ENCODE results near the gene ALDH8A1.
"Not testable (repeated sequence)": the region's sequence is repeated elsewhere in the genome, so short reads cannot be mapped to it uniquely, and the experiment has no call there.

ALDH8A1 gene

GRCh38 chr6:134908906-134909516 is 40.9 kb downstream of the ALDH8A1 start:
- Histone ChIP-seq H3K27ac (ENCODE audit: low read depth, low read length) (no peak overlapping the region), H3K27me3 (ENCODE audit: control insufficient read depth in 1 of 2, insufficient read depth in 2 of 2, low read length in 2 of 2) (no peaks in the 10 kb centered on the region), H3K9me3 (ENCODE audit: low read length) (no peaks in the 10 kb centered on the region), H3K9ac (ENCODE audit: low read length) (no peak overlapping the region), H3K4me3 (ENCODE audit: low read depth in 1 of 2, low read length in 2 of 2) (no peak overlapping the region), H3K4me1 (ENCODE audit: insufficient read depth, low read length) (peaks cover 12% of the 10 kb centered on the region), H3K36me3 (ENCODE audit: insufficient read depth, low read length) (no peaks in the 10 kb centered on the region)

- not testable (repeated sequence) for H3K4me3 ChIP-seq (ENCODE audit: low read depth in 1 of 2, low read length in 2 of 2); H3K27ac ChIP-seq (ENCODE audit: low read depth, low read length); H3K36me3 ChIP-seq (ENCODE audit: insufficient read depth, low read length); H3K9ac ChIP-seq (ENCODE audit: low read length); H3K9me3 ChIP-seq (ENCODE audit: low read length); H3K4me1 ChIP-seq (ENCODE audit: insufficient read depth, low read length); H3K27me3 ChIP-seq (ENCODE audit: control insufficient read depth in 1 of 2, insufficient read depth in 2 of 2, low read length in 2 of 2)
These were observed 45.2 kb downstream of the ALDH8A1 start for GRCh38 chr6:134904731-134905130.

- H3K27ac ChIP-seq (ENCODE audit: low read depth, low read length) = no peak overlapping the region
These were observed 46.5 kb downstream of the ALDH8A1 start for GRCh38 chr6:134903448-134903847.

GRCh38 chr6:134902936-134903335 is 47.0 kb downstream of the ALDH8A1 start:
- H3K27ac ChIP-seq (ENCODE audit: low read depth, low read length) = no peak overlapping the region
- H3K9ac ChIP-seq (ENCODE audit: low read length) = no peak overlapping the region
- no peaks in the 10 kb centered on the region for H3K36me3 ChIP-seq (ENCODE audit: insufficient read depth, low read length)

More at GRCh38 chr6:134903448-134903847, 46.5 kb downstream of the ALDH8A1 start:
- Histone ChIP-seq H3K9me3 (ENCODE audit: low read length) (no peaks in the 10 kb centered on the region), H3K36me3 (ENCODE audit: insufficient read depth, low read length) (no peaks in the 10 kb centered on the region), H3K9ac (ENCODE audit: low read length) (no peak overlapping the region), H3K27me3 (ENCODE audit: control insufficient read depth in 1 of 2, insufficient read depth in 2 of 2, low read length in 2 of 2) (no peaks in the 10 kb centered on the region), H3K4me1 (ENCODE audit: insufficient read depth, low read length) (no peaks in the 10 kb centered on the region), H3K4me3 (ENCODE audit: low read depth in 1 of 2, low read length in 2 of 2) (no peak overlapping the region)

GRCh38 chr6:134902074-134902861 is 47.6 kb downstream of the ALDH8A1 start:
- H3K4me3 ChIP-seq (ENCODE audit: low read depth in 1 of 2, low read length in 2 of 2) = no peak overlapping the region
- H3K27me3 ChIP-seq (ENCODE audit: control insufficient read depth in 1 of 2, insufficient read depth in 2 of 2, low read length in 2 of 2) = no peaks in the 10 kb centered on the region
- H3K4me1 ChIP-seq (ENCODE audit: insufficient read depth, low read length) = no peaks in the 10 kb centered on the region
- no peaks in the 10 kb centered on the region for H3K9me3 ChIP-seq (ENCODE audit: low read length)
- no peak overlapping the region for H3K9ac ChIP-seq (ENCODE audit: low read length)
- no peaks in the 10 kb centered on the region for H3K36me3 ChIP-seq (ENCODE audit: insufficient read depth, low read length)
- H3K27ac ChIP-seq (ENCODE audit: low read depth, low read length) = no peak overlapping the region

More at GRCh38 chr6:134902936-134903335, 47.0 kb downstream of the ALDH8A1 start:
- no peak overlapping the region for H3K4me3 ChIP-seq (ENCODE audit: low read depth in 1 of 2, low read length in 2 of 2)
- no peaks in the 10 kb centered on the region for H3K27me3 ChIP-seq (ENCODE audit: control insufficient read depth in 1 of 2, insufficient read depth in 2 of 2, low read length in 2 of 2)
- no peaks in the 10 kb centered on the region for H3K4me1 ChIP-seq (ENCODE audit: insufficient read depth, low read length)
- no peaks in the 10 kb centered on the region for H3K9me3 ChIP-seq (ENCODE audit: low read length)

- H3K9me3 ChIP-seq (ENCODE audit: low read length) = no peaks in the 10 kb centered on the region
- H3K27ac ChIP-seq (ENCODE audit: low read depth, low read length) = no peak overlapping the region
- no peaks in the 10 kb centered on the region for H3K27me3 ChIP-seq (ENCODE audit: control insufficient read depth in 1 of 2, insufficient read depth in 2 of 2, low read length in 2 of 2)
- H3K36me3 ChIP-seq (ENCODE audit: insufficient read depth, low read length) = no peaks in the 10 kb centered on the region
- H3K4me3 ChIP-seq (ENCODE audit: low read depth in 1 of 2, low read length in 2 of 2) = no peak overlapping the region
- H3K9ac ChIP-seq (ENCODE audit: low read length) = no peak overlapping the region
- H3K4me1 ChIP-seq (ENCODE audit: insufficient read depth, low read length) = no peaks in the 10 kb centered on the region
These were observed 51.3 kb downstream of the ALDH8A1 start for GRCh38 chr6:134898575-134898974.

- H3K4me3 ChIP-seq (ENCODE audit: low read depth in 1 of 2, low read length in 2 of 2); H3K9ac ChIP-seq (ENCODE audit: low read length); H3K27ac ChIP-seq (ENCODE audit: low read depth, low read length); H3K9me3 ChIP-seq (ENCODE audit: low read length); H3K4me1 ChIP-seq (ENCODE audit: insufficient read depth, low read length); H3K36me3 ChIP-seq (ENCODE audit: insufficient read depth, low read length); H3K27me3 ChIP-seq (ENCODE audit: control insufficient read depth in 1 of 2, insufficient read depth in 2 of 2, low read length in 2 of 2): not testable (repeated sequence)
These were observed 51.7 kb downstream of the ALDH8A1 start for GRCh38 chr6:134898166-134898565.

- no peaks in the 10 kb centered on the region for H3K4me1 ChIP-seq (ENCODE audit: insufficient read depth, low read length)
- no peaks in the 10 kb centered on the region for H3K36me3 ChIP-seq (ENCODE audit: insufficient read depth, low read length)
- H3K4me3 ChIP-seq (ENCODE audit: low read depth in 1 of 2, low read length in 2 of 2) = no peak overlapping the region
- H3K27me3 ChIP-seq (ENCODE audit: control insufficient read depth in 1 of 2, insufficient read depth in 2 of 2, low read length in 2 of 2) = no peaks in the 10 kb centered on the region
- no peak overlapping the region for H3K27ac ChIP-seq (ENCODE audit: low read depth, low read length)
- H3K9me3 ChIP-seq (ENCODE audit: low read length) = no peaks in the 10 kb centered on the region
- no peak overlapping the region for H3K9ac ChIP-seq (ENCODE audit: low read length)
These were observed 53.0 kb downstream of the ALDH8A1 start for GRCh38 chr6:134896910-134897309.

GRCh38 chr6:134894800-134895199 is 55.1 kb downstream of the ALDH8A1 start:
- H3K9ac ChIP-seq (ENCODE audit: low read length) = no peak overlapping the region
- no peaks in the 10 kb centered on the region for H3K27me3 ChIP-seq (ENCODE audit: control insufficient read depth in 1 of 2, insufficient read depth in 2 of 2, low read length in 2 of 2)
- no peaks in the 10 kb centered on the region for H3K9me3 ChIP-seq (ENCODE audit: low read length)
- H3K27ac ChIP-seq (ENCODE audit: low read depth, low read length) = no peak overlapping the region
- H3K4me3 ChIP-seq (ENCODE audit: low read depth in 1 of 2, low read length in 2 of 2) = no peak overlapping the region
- no peaks in the 10 kb centered on the region for H3K36me3 ChIP-seq (ENCODE audit: insufficient read depth, low read length)
- no peaks in the 10 kb centered on the region for H3K4me1 ChIP-seq (ENCODE audit: insufficient read depth, low read length)

GRCh38 chr6:134892362-134892761 is 57.5 kb downstream of the ALDH8A1 start:
- Histone ChIP-seq H3K36me3 (ENCODE audit: insufficient read depth, low read length) (no peaks in the 10 kb centered on the region), H3K4me1 (ENCODE audit: insufficient read depth, low read length) (no peaks in the 10 kb centered on the region), H3K27ac (ENCODE audit: low read depth, low read length) (no peak overlapping the region), H3K9me3 (ENCODE audit: low read length) (no peaks in the 10 kb centered on the region), H3K4me3 (ENCODE audit: low read depth in 1 of 2, low read length in 2 of 2) (no peak overlapping the region), H3K9ac (ENCODE audit: low read length) (no peak overlapping the region), H3K27me3 (ENCODE audit: control insufficient read depth in 1 of 2, insufficient read depth in 2 of 2, low read length in 2 of 2) (no peaks in the 10 kb centered on the region)

- H3K27me3 ChIP-seq (ENCODE audit: control insufficient read depth in 1 of 2, insufficient read depth in 2 of 2, low read length in 2 of 2) = no peaks in the 10 kb centered on the region
- H3K36me3 ChIP-seq (ENCODE audit: insufficient read depth, low read length) = no peaks in the 10 kb centered on the region
- no peaks in the 10 kb centered on the region for H3K4me1 ChIP-seq (ENCODE audit: insufficient read depth, low read length)
- H3K9ac ChIP-seq (ENCODE audit: low read length) = no peak overlapping the region
- H3K27ac ChIP-seq (ENCODE audit: low read depth, low read length) = no peak overlapping the region
- H3K9me3 ChIP-seq (ENCODE audit: low read length) = no peaks in the 10 kb centered on the region
- H3K4me3 ChIP-seq (ENCODE audit: low read depth in 1 of 2, low read length in 2 of 2) = no peak overlapping the region
These were observed 58.3 kb downstream of the ALDH8A1 start for GRCh38 chr6:134891633-134892032.

- Histone ChIP-seq H3K4me3 (ENCODE audit: low read depth in 1 of 2, low read length in 2 of 2) (no peak overlapping the region), H3K4me1 (ENCODE audit: insufficient read depth, low read length) (no peaks in the 10 kb centered on the region), H3K27ac (ENCODE audit: low read depth, low read length) (no peak overlapping the region), H3K27me3 (ENCODE audit: control insufficient read depth in 1 of 2, insufficient read depth in 2 of 2, low read length in 2 of 2) (no peaks in the 10 kb centered on the region), H3K36me3 (ENCODE audit: insufficient read depth, low read length) (no peaks in the 10 kb centered on the region), H3K9me3 (ENCODE audit: low read length) (no peaks in the 10 kb centered on the region), H3K9ac (ENCODE audit: low read length) (no peak overlapping the region)
These were observed 61.6 kb downstream of the ALDH8A1 start for GRCh38 chr6:134888316-134888715.

Measured in muscle layer of colon (tissue), 2 donors.